ENCODE measurements around the gene NR3C2.
A peak's percentile ranks its signal among the peaks of the same experiment; 100 is the strongest.

NR3C2 gene

GRCh38 chr4:148073349-148073748 is 368.9 kb downstream of the NR3C2 start:
- no peak for DNase-seq (ENCODE audit: low spot score)

DNA sequence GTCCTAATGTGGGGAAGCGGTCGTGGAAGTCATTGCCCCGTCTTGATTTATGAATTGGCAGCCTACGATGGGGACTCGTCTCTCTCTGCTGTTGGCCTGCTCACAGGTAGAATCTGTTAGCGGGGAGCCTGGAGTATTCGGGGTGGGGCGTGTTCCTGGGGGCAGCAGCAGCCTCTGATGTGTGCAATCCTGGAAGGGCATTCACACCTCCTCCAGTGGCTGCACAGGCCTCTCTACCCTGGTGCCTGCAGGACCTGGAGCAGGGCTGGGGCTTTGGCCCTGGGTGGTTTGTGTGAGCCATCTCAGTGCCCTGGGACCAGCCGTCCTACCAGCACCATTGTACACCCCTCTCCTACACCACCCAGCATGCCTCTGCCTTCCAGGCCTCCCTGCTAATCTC is 369.4 kb downstream of the NR3C2 start:
- DNase-seq (ENCODE audit: low spot score), result no peak

DNA sequence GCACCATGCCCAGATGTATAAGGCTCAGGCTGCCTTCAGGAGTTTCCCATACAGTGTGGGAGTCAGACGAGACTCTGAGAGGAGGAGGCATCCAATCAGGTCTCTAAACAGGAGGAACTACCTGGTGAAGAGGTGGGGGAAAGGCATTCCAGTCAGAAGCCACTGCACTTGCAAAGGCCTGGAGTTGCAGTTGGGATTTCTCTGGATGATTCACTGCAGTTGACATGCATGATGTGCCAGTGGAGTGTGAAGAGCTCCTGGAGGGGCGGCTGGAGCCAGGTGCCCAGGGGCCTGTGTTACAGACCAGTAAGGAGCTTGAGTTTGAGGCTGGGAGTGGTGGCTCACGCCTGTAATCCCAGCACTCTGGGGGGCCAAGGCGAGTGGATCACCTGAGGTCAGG is 371.2 kb downstream of the NR3C2 start:
- DNase-seq (ENCODE audit: low spot score), result no peak

DNA sequence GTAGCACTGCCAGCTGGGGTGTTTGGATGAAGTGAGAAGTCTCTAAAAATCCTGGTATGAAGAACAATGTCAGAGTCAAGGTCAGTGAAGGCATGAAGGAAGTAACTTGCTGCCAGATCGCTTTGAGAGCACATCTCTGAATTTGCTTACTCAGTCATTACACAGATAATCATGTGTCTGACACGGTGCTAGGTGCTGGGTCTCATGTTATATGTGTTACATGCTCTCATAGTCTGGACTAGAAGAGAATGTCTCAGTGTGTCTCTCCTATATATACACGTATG is 372.4 kb downstream of the NR3C2 start:
- DNase-seq (ENCODE audit: low spot score), result no peak

- DNase-seq (ENCODE audit: low spot score), result no peak
Measured at GRCh38 chr4:148069086-148069894, 372.9 kb downstream of the NR3C2 start.

DNA sequence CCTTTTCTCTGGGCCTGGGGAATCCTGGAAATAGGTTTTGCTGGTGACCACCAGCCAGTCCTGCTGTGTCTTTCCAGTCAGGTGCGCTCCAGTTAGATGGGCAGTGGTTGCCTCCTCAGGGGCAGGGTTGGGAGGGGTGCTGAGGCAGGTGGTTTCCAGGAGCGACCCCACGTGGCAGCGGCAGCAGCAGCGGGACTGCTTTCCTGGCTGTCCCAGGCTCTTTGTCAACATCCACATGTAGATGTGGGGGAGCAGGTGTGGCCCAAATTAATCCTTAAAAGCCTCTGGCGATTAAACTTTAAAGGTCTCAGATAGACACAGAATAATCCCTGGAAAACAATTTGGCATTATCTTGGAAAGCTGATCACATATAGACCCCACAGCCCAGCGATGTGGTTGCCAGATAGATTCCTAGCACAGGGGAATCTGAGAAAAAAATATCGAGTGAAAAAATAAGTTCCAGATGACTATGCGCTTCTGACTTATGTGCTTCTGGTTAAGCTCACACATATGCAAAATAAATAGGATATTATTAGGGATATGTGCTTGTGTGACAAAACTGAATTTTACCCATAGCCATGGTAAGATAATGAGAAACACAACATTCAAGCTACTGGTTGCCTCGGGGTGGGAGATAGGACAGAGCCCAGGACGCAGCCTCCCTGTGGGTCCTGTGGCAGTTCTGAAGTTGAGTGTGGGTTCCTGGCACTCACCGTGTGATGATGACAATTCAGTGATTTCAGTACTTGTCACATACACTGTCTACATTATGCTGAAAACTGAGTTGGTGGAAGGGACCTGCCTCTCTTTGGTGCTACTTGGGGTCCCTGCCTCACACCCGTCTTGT is 373.9 kb downstream of the NR3C2 start:
- DNase-seq (ENCODE audit: low spot score), result no peak

DNA sequence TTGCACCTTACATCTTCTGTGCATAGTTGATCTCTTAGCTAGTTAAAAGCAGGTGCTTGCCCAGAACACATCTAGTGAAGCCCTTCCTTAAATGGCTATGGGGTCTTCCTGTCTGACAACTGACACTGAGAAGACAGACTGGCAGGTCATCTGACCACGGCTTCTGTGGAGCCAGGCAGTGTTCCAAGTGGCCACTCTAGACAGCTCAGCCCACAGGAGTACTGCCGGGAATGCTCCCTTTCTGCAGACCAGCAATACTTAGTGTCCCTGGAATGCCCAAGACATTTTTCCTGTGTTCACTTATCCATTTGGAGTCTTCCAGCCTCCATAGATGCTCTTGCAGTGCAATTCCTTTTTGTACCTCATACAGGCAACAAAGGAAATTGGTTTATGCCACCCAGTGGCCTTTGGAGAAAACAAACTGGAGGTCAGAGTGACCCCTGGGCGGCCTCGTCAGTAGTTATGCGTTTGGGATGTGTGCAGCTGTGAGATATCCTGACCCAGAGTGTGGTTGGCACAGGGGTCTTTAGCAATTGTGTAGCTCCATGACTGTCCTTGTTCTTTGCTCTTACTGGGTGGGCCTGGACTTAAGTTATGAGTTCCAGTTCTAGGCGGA is 374.8 kb downstream of the NR3C2 start:
- DNase-seq (ENCODE audit: low spot score), result no peak

DNA sequence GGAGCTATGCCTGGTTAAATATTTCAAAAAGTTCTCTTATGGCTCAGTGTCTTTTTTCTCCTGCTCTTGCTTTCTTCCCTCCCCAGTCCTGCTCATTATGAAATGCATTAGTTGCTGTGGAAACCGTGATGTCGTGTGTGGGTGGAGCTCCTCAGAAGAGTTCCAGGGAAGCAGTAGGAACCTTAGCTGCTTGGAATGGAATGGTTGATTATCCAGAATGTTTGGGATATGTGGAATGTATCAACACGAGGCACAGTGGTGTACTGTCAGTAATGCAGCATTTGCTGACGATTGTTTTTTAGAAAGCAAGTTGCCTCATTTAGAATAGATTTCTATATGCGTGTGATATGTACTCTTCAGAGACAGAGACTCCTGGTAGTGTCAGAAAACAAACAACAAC is 377.1 kb downstream of the NR3C2 start:
- no peak for DNase-seq (ENCODE audit: low spot score)

DNA sequence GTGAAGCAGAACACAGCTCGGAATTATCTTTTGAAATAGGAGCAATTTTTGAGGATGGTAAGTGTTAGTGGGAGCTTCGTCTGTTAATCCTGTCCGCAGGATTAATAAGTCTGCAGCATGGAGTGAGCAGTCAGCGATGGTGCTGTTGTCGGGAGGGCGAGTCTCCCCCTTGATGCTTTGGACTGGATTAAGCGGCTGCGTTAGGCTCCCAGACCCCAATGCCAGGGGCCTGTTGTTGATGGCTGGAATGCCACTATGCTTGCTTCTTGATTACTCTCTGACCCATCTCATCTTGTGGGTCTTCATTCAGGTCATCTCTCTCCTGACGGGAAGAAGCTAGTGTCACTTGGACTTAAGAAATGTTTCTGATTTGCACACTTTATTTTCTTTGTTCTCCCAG is 377.8 kb downstream of the NR3C2 start:
- no peak for DNase-seq (ENCODE audit: low spot score)

GRCh38 chr4:148062301-148062950 is 379.8 kb downstream of the NR3C2 start:
- no peak for DNase-seq (ENCODE audit: low spot score)

DNA sequence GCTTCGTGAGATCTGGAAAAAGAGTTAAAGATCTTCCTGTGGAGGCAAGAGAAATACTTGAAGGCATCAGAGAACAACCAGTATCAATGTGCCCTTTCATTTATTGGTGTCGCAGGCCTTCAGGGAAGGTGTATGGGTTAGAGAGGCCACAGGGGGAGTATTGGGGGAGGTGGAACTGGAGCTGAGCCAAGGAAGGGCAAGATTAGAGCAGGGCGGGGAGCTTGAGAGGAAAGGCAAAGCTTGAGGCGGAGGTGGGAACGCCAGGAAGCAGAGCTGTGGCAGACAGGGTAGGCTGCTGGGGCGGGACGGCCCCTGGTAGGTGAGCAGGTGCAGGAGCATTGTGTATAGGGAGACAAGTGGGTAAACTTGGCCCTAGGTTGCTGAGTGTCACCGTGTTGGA is 380.4 kb downstream of the NR3C2 start:
- DNase-seq (ENCODE audit: low spot score), result no peak

- DNase-seq (ENCODE audit: low spot score), result no peak
Measured at GRCh38 chr4:148061141-148061481, 381.1 kb downstream of the NR3C2 start.

- no peak for DNase-seq (ENCODE audit: low spot score)
Measured at GRCh38 chr4:148060264-148061140, 381.7 kb downstream of the NR3C2 start.

- DNase-seq (ENCODE audit: low spot score), result no peak
Measured at GRCh38 chr4:148059617-148060180, 382.5 kb downstream of the NR3C2 start.

GRCh38 chr4:148057984-148058859 is 384.0 kb downstream of the NR3C2 start:
- no peak for DNase-seq (ENCODE audit: low spot score)

DNA sequence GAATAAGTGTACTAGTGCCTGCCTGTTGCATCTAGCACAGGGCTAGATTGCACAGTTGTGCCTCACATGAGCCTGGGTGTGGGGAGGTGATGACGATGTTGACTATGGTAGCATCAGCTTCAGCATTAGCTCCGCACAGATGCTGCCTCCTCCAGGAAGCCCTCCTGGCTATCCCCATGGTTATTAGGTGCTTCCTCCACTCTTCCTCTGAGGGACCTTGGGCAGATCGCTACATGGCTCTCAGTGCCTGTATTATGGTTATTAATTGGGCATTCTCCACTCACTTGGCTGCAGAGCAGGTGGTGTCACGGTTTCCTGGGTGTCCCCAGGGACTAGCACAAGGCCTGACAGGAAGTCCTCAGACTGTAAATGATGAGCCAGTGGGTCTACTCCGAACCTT is 384.7 kb downstream of the NR3C2 start:
- peak; percentile 31 for DNase-seq (ENCODE audit: low spot score)

GRCh38 chr4:148056879-148057278 is 385.3 kb downstream of the NR3C2 start:
- peak; percentile 59 for DNase-seq (ENCODE audit: low spot score)

DNA sequence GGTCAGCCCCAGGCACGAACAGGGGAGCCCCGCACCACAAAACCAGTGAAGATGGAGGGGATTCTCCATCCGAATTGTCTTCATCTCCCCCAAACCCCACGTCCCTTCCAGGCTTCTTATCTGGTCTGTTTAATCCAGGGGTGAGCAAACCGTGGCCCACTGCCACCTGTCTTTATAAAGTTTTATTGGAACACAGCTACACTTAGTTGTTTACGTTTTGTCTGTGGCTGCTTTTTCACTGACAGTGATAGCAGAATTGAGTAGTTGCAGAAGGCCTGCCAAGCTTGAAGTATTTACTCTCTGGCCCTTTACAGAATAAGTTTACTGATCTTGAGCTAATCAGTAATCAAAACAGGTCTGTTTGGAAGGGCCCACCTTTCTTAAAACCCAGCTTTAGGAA is 386.4 kb downstream of the NR3C2 start:
- DNase-seq (ENCODE audit: low spot score), result no peak

DNA sequence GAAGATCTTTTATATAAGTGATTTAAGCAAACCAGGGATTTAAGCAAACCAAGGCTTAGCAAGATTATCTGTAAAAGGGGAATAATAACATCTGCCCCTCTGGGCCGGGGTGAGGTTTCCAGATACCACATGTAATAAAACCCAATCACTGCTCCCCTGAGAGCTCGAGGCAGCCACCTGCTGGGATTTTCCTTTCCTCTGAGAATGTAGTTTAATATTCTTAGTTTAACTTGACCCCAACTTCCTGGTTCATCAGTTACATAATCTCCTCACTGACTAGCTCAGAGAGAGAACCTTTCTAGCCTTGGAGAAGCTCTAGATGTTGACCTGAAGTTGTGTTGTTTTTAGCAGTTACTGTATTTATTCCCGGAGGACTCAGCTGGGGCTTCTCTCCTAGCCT is 387.9 kb downstream of the NR3C2 start:
- no peak for DNase-seq (ENCODE audit: low spot score)

DNA sequence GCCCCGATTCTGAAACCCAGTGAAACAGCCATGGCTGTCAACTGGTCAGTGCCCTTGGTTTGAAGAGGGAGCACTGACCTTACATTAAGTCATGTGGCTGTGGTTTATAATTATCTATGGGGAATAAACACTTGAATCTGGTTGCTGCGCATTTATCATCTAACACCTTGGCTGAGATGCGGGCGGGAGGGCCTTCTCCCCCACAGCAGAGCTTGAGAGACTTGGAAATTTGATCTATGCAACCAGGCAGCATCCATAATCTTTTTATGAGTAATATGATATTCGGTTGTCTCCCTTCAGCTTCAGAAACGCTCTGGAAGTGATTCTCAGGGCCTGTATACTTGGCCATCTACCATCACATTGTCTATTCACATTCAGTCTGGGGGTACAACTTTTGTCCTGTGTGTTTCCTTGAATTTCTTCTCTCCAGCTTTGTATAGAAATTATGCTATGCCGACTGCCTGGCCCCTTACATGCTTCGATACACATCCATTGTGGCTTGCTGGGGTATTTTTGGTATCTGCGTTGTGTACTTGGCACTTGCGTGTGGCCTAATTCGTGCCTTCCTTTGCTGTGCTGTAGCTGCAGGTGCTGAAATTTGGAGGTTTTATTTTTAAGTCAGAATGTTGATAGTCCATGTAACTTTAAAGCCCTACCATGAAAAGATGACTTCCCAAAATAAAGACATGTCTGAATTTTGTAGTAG is 388.8 kb downstream of the NR3C2 start:
- DNase-seq (ENCODE audit: low spot score), result no peak
